HEK293 (cell line): ENCODE measurements around the gene VPS35L.

Experiments used
- CTCF ChIA-PET: fragments of 350-600 bp; formaldehyde crosslinking; extraction: SDS; loops from one replicate; lab custom pipeline; 2021; ENCODE audit warnings: antibody characterized with exemption; lab: Yijun Ruan, JAX
- POLR2A ChIA-PET: fragments of 300-600 bp; formaldehyde crosslinking; extraction: SDS; loops from one replicate; lab custom pipeline; 2020; ENCODE audit warnings: antibody characterized with exemption, inconsistent platforms; lab: Yijun Ruan, JAX
- H3K27ac ChIP-seq: fragments of 200-500 bp; sonication (Bioruptor generic); 2 replicates; pipeline ENCODE4 v1.5.1; 2014; ENCODE audit warnings: low read depth, low read length, control low read depth, inconsistent platforms; ENCODE audit errors: extremely low read depth
- H3K36me3 ChIP-seq, 2 experiments: fragments of 200-500 bp in 1 of 2; sonication (Bioruptor generic) in 1 of 2; 1 replicate in 1 of 2; 2 replicates in 1 of 2; pipeline ENCODE4 v1.5.1; 2014 to 2017; ENCODE audit warnings: inconsistent platforms in 2 of 2, low read length in 2 of 2; ENCODE audit not compliant: control insufficient read depth in 2 of 2, insufficient read depth in 1 of 2
- H3K4me1 ChIP-seq: fragments of 200-500 bp; sonication (Bioruptor generic); 2 replicates; pipeline ENCODE4 v1.5.1; 2014; ENCODE audit warnings: mild to moderate bottlenecking, low read length, inconsistent platforms; ENCODE audit not compliant: control insufficient read depth, insufficient read depth
- H3K4me3 ChIP-seq: 2 replicates; pipeline ENCODE4 v1.5.1; 2011; ENCODE audit warnings: low read depth, mild to moderate bottlenecking, control low read depth, low read length, moderate library complexity
- H3K9me3 ChIP-seq: fragments of 200-500 bp; sonication (Bioruptor generic); 2 replicates; pipeline ENCODE4 v1.5.1; 2014; ENCODE audit warnings: low read depth, low read length, inconsistent platforms; ENCODE audit not compliant: control insufficient read depth, insufficient read depth
- GLI4 ChIP-seq: fragments of 450-650 bp; formaldehyde crosslinking; IDR thresholded peaks from 2 replicates; pipeline ENCODE4 v1.5.1; 2016; ENCODE audit warnings: missing biosample characterization, missing genetic modification characterization
- IKZF3 ChIP-seq: fragments of 450-650 bp; IDR thresholded peaks from 2 replicates; pipeline ENCODE4 v1.5.0; 2018; ENCODE audit warnings: missing biosample characterization, mild to moderate bottlenecking, missing genetic modification characterization, moderate library complexity
- KLF1 ChIP-seq: fragments of 450-650 bp; formaldehyde crosslinking; IDR thresholded peaks from 2 replicates; pipeline ENCODE4 v1.5.1; 2016; ENCODE audit warnings: missing biosample characterization, missing genetic modification characterization
- MZF1 ChIP-seq: fragments of 450-650 bp; formaldehyde crosslinking; IDR thresholded peaks from 2 replicates; pipeline ENCODE4 v1.5.1; 2017; ENCODE audit warnings: missing biosample characterization, missing genetic modification characterization, borderline replicate concordance
- SP7 ChIP-seq: fragments of 450-650 bp; formaldehyde crosslinking; IDR thresholded peaks from 2 replicates; pipeline ENCODE4 v1.5.1; 2016; ENCODE audit warnings: missing biosample characterization, missing genetic modification characterization
- TCF7L2 ChIP-seq: IDR thresholded peaks from 2 replicates; pipeline ENCODE4 v1.6.1; 2011; ENCODE audit warnings: low read depth, mild to moderate bottlenecking, inconsistent platforms, low read length, moderate library complexity, borderline replicate concordance
- ZBTB1 ChIP-seq: fragments of 450-650 bp; formaldehyde crosslinking; IDR thresholded peaks from 2 replicates; pipeline ENCODE4 v1.5.1; 2016; ENCODE audit warnings: missing biosample characterization, missing genetic modification characterization
- ZBTB10 ChIP-seq: fragments of 450-650 bp; formaldehyde crosslinking; IDR thresholded peaks from 2 replicates; pipeline ENCODE4 v1.5.1; 2016; ENCODE audit warnings: missing biosample characterization, missing genetic modification characterization
- ZBTB20 ChIP-seq: fragments of 450-650 bp; formaldehyde crosslinking; IDR thresholded peaks from 2 replicates; pipeline ENCODE4 v1.5.1; 2016; ENCODE audit warnings: missing biosample characterization, missing genetic modification characterization
- ZBTB49 ChIP-seq: fragments of 450-650 bp; formaldehyde crosslinking; IDR thresholded peaks from 2 replicates; pipeline ENCODE4 v1.5.1; 2016; ENCODE audit warnings: missing biosample characterization, missing genetic modification characterization, low read depth
- ZEB2 ChIP-seq: fragments of 450-650 bp; formaldehyde crosslinking; IDR thresholded peaks from 2 replicates; pipeline ENCODE4 v1.5.1; 2016; ENCODE audit warnings: missing biosample characterization, missing genetic modification characterization
- ZFP69B ChIP-seq: fragments of 450-650 bp; formaldehyde crosslinking; IDR thresholded peaks from 2 replicates; pipeline ENCODE4 v1.5.1; 2016; ENCODE audit warnings: missing biosample characterization, missing genetic modification characterization
- ZNF114 ChIP-seq: fragments of 450-650 bp; formaldehyde crosslinking; IDR thresholded peaks from 2 replicates; pipeline ENCODE4 v1.5.0; 2017; ENCODE audit warnings: missing biosample characterization, missing genetic modification characterization
- ZNF140 ChIP-seq: fragments of 450-650 bp; formaldehyde crosslinking; IDR thresholded peaks from 2 replicates; pipeline ENCODE4 v1.5.1; 2016; ENCODE audit warnings: missing biosample characterization, missing genetic modification characterization
- ZNF311 ChIP-seq: fragments of 450-650 bp; formaldehyde crosslinking; IDR thresholded peaks from 2 replicates; pipeline ENCODE4 v1.5.1; 2017; ENCODE audit warnings: missing biosample characterization, missing genetic modification characterization, borderline replicate concordance
- ZNF404 ChIP-seq: fragments of 450-650 bp; formaldehyde crosslinking; IDR thresholded peaks from 2 replicates; pipeline ENCODE4 v1.5.1; 2017; ENCODE audit warnings: missing biosample characterization, missing genetic modification characterization
- ZNF521 ChIP-seq: fragments of 450-650 bp; formaldehyde crosslinking; IDR thresholded peaks from 2 replicates; pipeline ENCODE4 v1.5.1; 2017; ENCODE audit warnings: missing biosample characterization, mild to moderate bottlenecking, missing genetic modification characterization
- ZNF571 ChIP-seq: fragments of 450-650 bp; formaldehyde crosslinking; IDR thresholded peaks from 2 replicates; pipeline ENCODE4 v1.5.0; 2017; ENCODE audit warnings: missing biosample characterization, missing genetic modification characterization
- ZNF623 ChIP-seq: fragments of 450-650 bp; formaldehyde crosslinking; IDR thresholded peaks from 2 replicates; pipeline ENCODE4 v1.5.1; 2016; ENCODE audit warnings: missing biosample characterization, missing genetic modification characterization
- ZNF624 ChIP-seq: fragments of 450-650 bp; formaldehyde crosslinking; IDR thresholded peaks from 2 replicates; pipeline ENCODE4 v1.5.1; 2017; ENCODE audit warnings: missing biosample characterization, missing genetic modification characterization
- ZNF692 ChIP-seq: fragments of 450-650 bp; formaldehyde crosslinking; IDR thresholded peaks from 2 replicates; pipeline ENCODE4 v1.5.1; 2016; ENCODE audit warnings: missing biosample characterization, missing genetic modification characterization
- ZNF791 ChIP-seq: fragments of 450-650 bp; formaldehyde crosslinking; IDR thresholded peaks from 2 replicates; pipeline ENCODE4 v1.5.1; 2016; ENCODE audit warnings: missing biosample characterization, missing genetic modification characterization
- ZNF792 ChIP-seq: fragments of 450-650 bp; formaldehyde crosslinking; IDR thresholded peaks from 2 replicates; pipeline ENCODE4 v1.5.1; 2016; ENCODE audit warnings: missing biosample characterization, missing genetic modification characterization
- ZSCAN16 ChIP-seq: fragments of 450-650 bp; formaldehyde crosslinking; IDR thresholded peaks from 2 replicates; pipeline ENCODE4 v1.5.1; 2016; ENCODE audit warnings: missing biosample characterization, missing genetic modification characterization
- TF ChIP-seq, protein P1 (sequence below): fragments of 450-650 bp; formaldehyde crosslinking; IDR thresholded peaks from 2 replicates; pipeline ENCODE4 v1.5.1; 2017; ENCODE audit warnings: missing biosample characterization, missing genetic modification characterization
- TF ChIP-seq, protein P2 (sequence below): fragments of 450-650 bp; formaldehyde crosslinking; IDR thresholded peaks from 2 replicates; pipeline ENCODE4 v1.5.1; 2017; ENCODE audit warnings: missing biosample characterization, missing genetic modification characterization

Gene VPS35L

GRCh38 chr16:19609359-19609758 is 53.9 kb downstream of the VPS35L start:
- ChIA-PET CTCF (interaction anchor here (1.0 kb wide), 1 partner anchor 10 kb away, joined by 3 read pairs; no protein-coding TSS in a partner anchor), POLR2A (no interaction called here)
- H3K27ac ChIP-seq, result no peak overlapping the region
- TF ChIP-seq KLF1 (tag by site-specific recombination) (no peak), ZNF404 (tag by site-specific recombination) (no peak), SP7 (tag by site-specific recombination) (no peak), ZFP69B (tag by site-specific recombination) (no peak), ZSCAN16 (tag by site-specific recombination) (no peak), ZBTB20 (no peak), ZNF140 (tag by site-specific recombination) (no peak), IKZF3 (no peak), TCF7L2 (no peak), ZEB2 (tag by site-specific recombination) (no peak), ZNF571 (tag by site-specific recombination) (no peak)
- TF ChIP-seq, protein P1, sequence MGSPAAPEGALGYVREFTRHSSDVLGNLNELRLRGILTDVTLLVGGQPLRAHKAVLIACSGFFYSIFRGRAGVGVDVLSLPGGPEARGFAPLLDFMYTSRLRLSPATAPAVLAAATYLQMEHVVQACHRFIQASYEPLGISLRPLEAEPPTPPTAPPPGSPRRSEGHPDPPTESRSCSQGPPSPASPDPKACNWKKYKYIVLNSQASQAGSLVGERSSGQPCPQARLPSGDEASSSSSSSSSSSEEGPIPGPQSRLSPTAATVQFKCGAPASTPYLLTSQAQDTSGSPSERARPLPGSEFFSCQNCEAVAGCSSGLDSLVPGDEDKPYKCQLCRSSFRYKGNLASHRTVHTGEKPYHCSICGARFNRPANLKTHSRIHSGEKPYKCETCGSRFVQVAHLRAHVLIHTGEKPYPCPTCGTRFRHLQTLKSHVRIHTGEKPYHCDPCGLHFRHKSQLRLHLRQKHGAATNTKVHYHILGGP, result no peak
- TF ChIP-seq, protein P2, sequence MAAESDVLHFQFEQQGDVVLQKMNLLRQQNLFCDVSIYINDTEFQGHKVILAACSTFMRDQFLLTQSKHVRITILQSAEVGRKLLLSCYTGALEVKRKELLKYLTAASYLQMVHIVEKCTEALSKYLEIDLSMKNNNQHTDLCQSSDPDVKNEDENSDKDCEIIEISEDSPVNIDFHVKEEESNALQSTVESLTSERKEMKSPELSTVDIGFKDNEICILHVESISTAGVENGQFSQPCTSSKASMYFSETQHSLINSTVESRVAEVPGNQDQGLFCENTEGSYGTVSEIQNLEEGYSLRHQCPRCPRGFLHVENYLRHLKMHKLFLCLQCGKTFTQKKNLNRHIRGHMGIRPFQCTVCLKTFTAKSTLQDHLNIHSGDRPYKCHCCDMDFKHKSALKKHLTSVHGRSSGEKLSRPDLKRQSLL (tag by site-specific recombination), result no peak
- no peaks in the 10 kb centered on the region for H3K9me3 ChIP-seq
- no peak overlapping the region for H3K4me3 ChIP-seq
- H3K36me3 ChIP-seq, result peaks cover 0 to 30% of the 10 kb centered on the region in 2 experiments; a peak in 2 of 3 replicates
- H3K4me1 ChIP-seq, result no peaks in the 10 kb centered on the region

- POLR2A ChIA-PET, result no interaction called here
- no peaks in the 10 kb centered on the region for H3K9me3 ChIP-seq
- peaks cover 0 to 30% of the 10 kb centered on the region in 2 experiments; a peak in 2 of 3 replicates for H3K36me3 ChIP-seq
- no peak overlapping the region for H3K27ac ChIP-seq
- H3K4me1 ChIP-seq, result no peaks in the 10 kb centered on the region
- TF ChIP-seq ZNF692 (tag by site-specific recombination) (no peak), ZBTB1 (no peak), ZNF311 (tag by site-specific recombination) (no peak), ZNF624 (tag by site-specific recombination) (no peak), IKZF3 (no peak), ZBTB49 (tag by site-specific recombination) (no peak), ZBTB10 (no peak), ZNF623 (tag by site-specific recombination) (no peak), ZNF792 (tag by site-specific recombination) (no peak), ZNF114 (tag by site-specific recombination) (no peak), ZNF791 (no peak), MZF1 (tag by site-specific recombination) (no peak), GLI4 (tag by site-specific recombination) (no peak), ZNF521 (tag by site-specific recombination) (no peak), ZFP69B (tag by site-specific recombination) (no peak)
- no peak overlapping the region for H3K4me3 ChIP-seq
- CTCF ChIA-PET, result no interaction called here
Observed at GRCh38 chr16:19610200-19610599, 54.7 kb downstream of the VPS35L start.
